GM19035 (cell line): ENCODE data around the gene SSH2.
"Not testable (repeated sequence)": the region's sequence is repeated elsewhere in the genome, so short reads cannot be mapped to it uniquely, and the experiment has no call there.

Source experiments
- ATAC-seq: cut with Tn5 transposase; IDR thresholded peaks from one replicate; pipeline ENCODE4 v1.9.1; 2021; ENCODE audit not compliant: unreplicated experiment

Gene SSH2

DNA sequence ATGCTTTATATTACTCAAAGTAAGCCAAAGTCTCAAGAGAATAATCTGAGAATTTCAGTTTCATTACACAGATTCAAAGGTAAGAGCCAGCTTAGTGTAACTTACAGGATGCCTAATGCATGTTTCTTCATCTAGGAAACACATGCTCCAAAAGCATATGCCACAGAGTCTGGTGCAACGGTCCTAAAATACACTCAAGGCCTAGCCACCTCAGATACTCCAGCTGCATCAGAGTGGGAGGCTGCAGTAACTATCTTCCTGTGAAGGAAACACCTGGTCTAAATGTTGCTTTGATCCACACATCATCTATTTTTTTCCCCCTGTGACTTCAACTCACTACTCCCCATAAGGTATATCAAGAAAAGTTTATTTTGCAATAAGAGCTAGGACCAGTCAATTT is 255.7 kb downstream of the SSH2 start:
- ATAC-seq, result no peak

DNA sequence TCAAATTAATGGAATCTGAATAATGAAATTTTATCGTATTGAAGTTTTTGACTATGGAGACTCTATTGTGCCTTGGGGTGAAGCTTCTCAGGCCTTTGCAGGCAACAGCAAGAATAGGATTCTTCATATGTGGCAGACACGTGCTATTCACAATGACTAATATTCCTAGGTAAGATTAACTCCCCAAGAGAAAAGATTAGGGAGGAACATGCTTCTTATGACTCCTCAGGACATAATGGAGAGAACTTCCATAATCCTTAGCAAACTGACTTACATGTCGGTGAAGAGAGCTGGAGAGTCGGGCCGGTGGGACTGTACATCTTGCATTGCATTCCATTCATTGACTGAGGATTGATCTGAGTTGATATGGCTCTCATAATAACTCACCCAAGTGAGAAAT is 258.4 kb downstream of the SSH2 start:
- no peak for ATAC-seq

DNA sequence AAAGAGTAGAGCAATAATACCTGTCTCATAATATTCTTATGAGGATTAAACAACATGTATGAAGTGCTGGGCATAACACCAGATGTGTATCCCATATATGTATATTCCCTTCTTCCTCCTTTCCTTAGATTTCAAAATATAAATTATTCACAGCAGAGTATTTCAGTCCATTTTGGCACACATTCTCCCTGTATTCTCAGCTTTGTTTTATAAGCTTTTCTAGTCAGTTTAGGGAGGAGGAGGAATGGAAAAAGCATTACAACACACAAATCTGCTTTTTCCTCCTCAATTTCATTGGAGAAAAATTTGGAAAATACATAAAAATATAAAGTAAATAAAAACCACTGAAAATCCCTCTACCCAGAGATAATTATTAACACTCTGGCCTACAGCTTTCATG is 260.8 kb downstream of the SSH2 start:
- no peak for ATAC-seq

DNA sequence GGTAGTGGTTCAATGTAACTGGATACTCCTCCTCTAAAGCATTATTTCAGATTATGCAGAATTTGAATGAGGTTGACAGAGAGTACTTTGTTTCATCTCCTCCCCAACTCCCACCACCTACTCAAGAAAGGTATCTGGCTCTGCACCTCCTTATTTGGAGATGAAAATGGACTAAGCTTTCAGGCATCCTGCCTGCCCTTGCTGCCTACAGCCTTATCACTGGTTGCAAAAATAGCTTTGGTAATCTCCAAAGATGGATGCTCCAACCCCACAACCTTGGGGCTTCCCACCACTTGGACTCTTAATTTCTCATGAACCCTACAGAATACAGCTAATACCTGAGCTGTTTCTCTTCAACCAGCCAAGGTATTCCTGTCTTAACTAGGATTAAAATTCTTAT is 262.1 kb downstream of the SSH2 start:
- ATAC-seq, result no peak

DNA sequence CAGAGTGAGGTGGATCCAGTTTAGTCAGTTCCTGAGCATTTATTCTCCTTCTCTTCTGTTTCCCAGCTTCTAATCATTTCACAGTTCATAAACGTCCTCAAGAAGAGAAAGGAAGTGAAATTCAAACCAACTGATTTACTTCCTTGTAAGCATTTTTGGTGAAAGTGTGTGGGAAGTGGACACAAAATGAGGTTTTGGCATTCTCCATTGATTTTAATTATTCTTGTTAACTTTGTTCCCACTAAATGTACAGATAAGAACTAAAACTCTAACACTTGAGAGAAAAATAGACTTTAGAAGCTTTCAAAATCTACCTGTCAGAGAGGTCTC is 264.6 kb downstream of the SSH2 start:
- ATAC-seq, result no peak

DNA sequence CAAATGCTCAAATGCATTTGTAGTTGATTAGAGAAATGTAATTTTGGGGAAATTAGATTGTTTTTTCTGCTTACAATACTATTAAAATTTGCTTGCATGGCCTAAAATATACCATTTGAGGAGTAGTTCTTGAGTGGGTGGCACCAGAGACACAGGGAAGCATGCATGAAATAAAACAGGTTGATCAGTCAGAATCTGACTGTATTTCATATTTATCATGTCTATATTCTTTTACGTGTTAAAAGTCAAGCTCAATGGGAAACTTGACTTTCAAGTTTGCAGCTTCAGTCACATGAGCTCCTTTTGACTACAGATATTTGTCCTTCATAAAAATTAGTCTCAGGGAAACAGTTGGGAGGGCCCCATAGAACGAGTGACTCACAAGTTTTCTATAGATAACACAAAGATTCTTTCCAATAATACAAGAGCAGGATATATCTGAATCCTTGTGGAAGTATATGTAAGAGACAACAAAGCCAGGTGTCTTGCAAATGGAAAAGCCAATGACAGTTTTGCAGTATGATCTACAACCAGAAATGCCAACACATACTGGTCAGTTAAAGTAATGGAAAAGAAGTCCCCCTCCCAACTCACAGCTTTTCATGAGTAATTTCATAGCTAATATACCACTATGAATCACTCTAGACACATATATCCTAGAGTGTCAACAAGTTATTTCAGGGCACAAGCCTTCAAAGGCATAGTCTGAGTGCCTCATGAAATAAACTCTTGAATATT is 265.1 kb downstream of the SSH2 start:
- ATAC-seq, result no peak

DNA sequence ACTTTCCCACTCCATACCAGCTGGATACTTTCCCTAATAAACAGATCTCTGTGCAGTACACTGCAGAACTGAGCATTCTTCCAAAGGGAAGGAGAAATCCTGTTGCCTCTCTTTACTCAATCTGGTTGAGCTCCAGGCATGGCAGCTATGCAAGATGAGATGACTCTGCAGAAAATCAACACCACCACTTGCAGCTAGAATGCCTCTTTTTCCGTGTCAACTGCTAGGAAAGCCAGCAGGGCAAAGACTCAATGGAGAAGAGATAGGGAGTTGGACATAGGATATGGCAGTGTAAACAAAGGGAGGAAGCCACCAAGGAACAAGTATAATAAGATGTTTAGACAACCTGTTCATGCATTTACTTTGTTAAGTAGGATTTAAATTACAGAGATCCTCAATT is 266.9 kb downstream of the SSH2 start:
- ATAC-seq, result no peak

DNA sequence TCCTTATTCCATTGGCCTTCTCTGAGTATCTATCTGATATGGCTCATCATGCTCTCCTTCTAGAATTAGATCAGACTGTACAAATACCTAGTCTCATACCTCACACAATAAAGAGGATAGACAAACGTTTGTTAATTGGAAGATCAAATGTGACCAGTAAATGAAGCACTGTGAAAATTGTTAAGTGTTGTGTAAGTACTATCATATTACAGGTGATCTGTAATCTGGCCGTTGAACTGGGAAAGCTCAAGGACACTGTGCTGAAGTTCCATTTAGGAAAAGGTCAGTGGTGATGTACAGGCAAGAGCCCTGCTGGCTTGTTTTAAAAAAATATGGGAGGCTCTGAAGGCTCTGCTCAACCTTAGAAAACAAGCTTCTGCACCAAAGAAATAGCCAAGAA is 268.8 kb downstream of the SSH2 start:
- ATAC-seq, result no peak

DNA sequence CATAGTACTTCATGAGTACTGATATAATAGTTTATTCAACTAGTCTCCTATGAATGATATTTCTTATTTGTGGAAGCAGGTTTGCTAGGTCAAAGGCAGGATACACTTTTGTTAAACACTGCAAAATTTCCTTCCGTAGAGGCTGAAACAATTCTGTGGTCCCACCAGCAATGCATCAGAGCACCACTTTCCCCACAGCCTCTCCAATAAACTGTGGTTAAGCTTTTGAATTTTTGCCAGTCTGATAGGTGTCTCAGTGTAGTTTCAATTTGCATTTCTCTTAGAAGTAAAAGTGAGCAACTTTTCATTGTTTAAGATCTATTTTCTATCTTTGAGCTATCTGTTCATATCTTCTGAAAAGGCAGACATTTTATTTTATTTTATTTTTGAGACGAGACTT is 270.9 kb downstream of the SSH2 start:
- no peak for ATAC-seq

DNA sequence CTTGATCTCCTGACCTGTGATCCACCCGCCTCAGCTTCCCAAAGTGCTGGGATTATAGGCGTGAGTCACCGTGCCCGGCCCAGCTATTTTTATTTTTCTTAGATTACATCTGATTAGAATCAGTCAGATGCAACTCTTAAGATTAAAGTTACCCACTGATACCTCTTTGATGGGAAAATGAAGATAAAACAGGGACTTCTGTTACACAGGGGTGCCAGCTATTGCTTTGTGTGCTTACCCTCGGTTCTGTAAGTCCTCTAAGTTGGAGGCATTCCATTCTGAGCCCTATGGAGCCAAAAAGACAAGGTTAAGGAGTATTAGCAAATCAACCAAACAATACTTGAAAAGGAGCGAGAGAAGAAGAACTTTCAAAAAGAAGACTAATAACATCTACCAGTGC is 274.7 kb downstream of the SSH2 start:
- no peak for ATAC-seq

DNA sequence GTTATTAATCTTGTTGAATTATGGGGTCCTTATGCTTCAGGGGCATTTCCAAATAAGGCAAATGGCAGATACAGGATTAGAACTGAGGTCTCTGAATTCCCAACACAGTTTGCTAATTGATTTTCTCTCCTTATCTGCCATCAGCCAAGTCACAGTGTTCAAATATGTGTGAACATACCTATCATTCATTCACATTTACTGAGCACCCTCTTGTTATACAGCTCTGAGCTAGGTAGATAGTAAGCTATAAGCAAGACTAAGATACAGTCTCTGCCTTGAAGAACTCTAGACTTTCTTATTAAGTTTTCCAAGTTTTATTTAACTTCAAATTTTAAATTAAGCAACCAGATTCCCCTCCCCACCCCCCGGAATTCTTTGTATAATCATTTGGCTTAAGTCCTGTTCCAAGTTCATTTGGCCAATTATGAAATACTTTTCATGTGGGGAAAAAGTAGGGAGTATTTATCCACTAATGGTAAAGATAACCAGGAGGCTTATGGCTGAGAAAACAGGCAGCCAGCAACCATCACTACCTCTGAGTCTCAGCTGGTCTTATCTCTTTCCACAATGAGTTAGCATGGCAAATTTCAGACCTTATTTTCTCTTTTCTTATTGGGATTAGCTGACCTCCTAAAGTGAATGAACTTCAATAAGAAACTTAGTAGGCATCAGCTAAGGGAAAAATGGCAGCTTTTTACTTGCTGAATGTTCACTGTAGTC is 275.9 kb downstream of the SSH2 start:
- ATAC-seq, result no peak

DNA sequence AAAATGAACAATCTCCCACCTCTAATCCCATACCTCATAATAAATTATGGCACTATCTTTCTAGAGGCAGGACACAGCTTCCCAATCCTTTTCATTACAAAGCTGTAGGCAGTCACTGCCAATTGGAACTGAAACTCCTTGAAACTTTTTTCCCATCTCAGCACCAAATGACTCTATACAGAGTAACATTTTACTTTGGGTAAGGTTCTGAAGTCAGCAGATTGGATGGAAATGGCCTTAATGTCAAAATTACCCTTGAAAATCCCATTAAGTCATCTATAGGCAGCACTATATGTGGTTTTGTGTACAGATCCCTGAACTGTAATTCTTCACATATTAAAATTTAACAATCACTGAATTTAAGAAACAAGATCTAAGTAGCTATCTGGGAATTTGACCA is 277.1 kb downstream of the SSH2 start:
- ATAC-seq, result no peak

DNA sequence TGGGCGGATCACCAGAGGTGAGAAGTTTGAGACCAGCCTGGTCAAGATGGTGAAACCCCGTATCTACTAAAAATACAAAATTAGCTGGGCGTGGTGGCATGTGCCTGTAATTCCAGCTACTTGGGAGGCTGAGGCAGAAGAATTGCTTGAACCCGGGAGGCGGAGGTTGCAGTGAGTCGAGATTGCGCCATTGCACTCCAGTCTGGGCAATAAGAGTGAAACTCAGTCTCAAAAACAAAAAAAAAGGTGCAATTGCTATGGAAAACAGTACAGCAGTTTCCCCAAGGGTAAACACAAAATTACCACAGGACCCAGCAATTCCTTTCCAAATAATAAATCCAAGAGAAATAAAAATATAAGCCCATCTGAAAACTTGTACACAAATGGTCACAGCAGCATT is 278.1 kb downstream of the SSH2 start:
- ATAC-seq, result not testable (repeated sequence)

DNA sequence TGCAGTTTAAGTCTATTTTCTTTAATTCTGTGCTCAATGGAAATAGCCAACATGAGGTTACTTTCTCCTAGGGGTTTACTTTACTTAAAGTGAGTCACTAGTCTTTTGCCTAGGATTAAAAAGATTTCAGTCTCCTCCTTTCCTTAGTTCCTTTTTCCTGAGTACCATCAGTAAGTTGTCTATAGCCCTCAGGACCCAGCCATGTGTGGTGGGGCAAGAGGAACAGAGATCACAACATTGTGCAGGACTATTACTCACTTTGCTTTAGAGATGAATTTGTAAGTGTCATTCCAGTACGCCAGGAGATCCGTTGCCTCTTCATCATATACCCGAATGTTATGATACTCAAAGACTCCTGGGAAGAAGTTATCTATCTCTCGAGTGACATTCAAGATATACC is 279.6 kb downstream of the SSH2 start:
- no peak for ATAC-seq

DNA sequence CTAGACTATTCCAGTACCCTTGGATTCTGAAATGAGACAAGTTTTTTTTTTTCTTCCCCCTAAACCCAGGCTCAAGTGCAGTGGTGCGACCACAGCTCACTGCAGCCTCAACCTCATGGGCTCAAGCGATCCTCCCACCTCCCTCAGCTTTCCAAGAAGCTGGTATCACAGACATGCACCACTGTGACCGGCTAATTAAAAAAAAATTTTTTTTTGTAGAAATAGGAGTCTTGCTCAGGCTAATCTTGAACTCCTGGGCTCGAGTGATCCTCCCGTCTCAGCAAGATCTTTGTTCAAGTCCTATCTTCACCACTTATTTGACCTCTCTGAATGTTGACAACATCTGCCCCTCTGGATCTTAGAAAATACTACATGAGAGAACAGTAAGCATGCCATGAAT is 280.7 kb downstream of the SSH2 start:
- no peak for ATAC-seq

DNA sequence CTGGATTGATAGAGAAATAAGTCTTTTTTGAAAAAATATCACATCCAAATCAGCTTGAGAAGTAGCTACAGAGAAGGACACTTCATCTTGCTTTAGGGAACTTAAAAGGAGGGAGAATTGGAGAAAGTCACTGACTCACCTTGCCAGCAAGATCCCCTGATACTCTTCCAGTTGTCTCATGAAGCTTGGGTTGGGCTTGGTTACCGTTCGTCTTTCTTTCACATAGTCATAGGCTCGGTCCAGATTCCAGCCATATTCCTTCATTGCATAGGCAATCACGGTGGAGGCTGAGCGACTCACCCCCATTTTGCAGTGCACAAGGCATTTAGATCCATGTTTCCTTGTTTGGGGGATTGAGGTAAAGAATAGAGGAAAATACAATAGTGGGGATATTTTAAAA is 282.0 kb downstream of the SSH2 start:
- no peak for ATAC-seq

DNA sequence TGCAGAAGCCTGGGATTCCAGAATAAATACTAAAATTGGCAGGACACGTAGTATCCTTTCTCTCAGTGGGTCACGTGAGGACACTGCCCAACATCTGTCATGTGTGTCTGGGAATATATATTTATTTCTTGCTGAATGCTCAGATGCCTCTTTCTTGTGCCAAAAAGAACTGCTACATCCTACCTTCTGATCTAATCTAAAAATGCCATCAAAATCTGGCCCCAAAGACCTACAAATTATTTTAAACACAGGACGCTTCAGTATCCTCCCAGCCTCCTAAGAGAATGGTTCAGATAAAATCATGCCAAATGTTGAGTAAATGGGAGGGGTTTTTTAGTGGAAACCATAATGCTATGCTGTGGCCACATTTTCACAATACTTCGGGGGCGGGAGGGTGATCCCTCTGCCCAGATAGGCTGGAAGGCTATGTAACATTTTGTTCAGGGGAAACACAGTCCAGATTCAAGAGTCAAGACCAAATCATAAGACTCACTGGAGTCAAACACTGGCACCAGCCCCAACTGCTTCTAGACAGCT is 284.4 kb downstream of the SSH2 start:
- no peak for ATAC-seq

DNA sequence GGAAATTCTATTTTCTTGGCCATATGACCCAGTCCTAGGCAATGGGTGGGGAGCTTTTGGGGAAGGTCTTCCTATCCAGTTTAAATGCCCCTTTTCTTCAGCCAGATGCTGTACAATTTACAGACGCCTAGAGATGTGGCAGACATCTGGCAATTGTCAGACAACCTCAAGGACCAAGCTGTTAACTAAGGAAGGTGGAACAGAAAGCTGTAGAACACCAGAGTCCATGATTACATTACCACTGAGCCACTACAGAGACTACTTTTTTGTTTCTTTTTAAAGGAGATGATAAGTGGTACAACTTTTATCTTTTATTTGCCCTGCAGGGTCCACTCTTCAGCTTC is 286.2 kb downstream of the SSH2 start:
- ATAC-seq, result no peak

DNA sequence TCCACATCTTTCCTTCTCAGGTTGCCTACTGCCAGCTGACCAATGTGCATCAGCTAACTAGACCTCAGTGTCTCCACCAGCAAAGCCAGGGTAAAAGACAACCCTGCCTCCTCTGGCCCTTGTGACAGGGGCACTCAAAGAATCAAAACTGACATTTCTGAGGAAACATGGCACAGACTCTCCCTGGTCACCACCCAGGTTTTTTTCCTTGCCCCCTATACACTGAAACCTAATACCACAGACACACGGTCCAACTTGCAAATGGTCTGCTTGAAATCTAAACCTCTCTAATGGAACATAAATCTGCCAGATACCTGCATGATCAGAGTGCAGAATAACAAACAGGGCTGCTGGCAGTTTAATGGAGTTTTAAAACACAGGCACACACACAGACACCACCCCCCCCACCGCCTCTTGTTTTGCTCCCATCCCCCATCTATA is 287.8 kb downstream of the SSH2 start:
- no peak for ATAC-seq

DNA sequence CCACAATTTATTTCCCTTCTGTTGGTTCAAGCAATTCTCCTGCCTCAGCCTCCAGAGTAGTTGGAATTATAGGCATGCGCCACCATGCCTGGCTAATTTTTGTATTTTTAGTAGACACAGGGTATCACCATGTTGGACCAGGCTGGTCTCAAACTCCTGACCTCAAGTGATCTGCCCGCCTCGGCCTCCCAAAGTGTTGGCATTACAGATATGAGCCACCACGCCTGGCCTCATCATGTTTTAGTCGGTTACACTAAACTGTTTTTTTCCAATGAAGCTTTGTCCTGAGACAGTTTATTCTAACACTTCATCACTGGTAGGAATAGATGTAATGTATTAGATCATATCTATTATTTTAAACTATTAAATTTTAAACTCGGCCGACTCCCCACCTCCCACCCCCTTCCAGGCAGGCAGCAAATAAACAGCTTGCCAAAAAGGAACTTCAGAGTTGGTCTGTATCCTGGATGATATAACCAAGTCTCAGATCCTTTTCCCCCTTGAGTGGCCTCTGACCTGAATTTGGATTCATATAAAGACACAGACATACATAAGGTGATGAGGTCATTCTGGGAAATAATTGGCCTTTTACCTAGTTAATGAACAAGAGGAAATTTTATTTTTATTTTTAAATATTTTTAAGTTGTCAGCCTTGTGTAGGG is 288.9 kb downstream of the SSH2 start:
- ATAC-seq, result no peak

DNA sequence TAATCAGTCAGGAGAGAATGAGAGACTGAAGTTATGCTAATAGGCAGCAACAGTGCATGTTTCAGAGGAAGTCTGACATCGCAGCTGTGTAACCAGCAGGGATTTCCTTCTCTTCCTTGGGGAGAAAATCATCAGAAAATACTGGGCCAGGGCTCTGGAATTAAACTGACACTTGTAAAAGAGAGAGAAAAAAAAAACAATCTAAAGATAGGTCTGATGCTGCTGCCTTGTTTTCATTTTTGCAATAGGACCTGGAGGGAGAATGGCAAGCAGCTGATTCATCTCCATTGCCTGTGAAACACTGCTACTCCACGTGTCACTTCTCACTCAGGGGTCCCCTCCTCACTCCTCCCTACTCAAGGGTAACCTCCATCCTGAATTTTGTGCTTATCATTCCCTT is 289.6 kb downstream of the SSH2 start:
- ATAC-seq, result no peak

DNA sequence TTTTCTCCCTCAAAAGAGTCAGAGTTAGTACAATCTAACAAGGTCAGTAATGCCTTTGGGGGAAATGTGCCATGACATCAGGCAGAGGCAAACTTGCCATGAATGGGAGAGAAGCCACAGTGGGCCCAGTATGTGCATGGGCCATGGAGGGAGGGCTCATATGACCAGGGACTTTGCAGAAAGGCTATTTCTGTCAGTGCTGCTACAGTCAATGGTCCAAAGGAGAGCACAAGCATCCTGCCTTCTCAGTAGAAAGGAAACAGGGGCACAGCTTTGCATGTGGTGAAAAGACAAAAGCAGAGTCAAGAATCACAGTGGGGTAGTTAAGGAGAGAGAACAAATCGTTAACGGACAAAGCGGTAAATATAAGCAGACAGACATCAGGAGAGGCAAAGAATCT is 296.1 kb downstream of the SSH2 start:
- no peak for ATAC-seq
